GM21825 (cell line): Measurements from ENCODE around the gene RSPRY1.

Experiments
- ATAC-seq: cut with Tn5 transposase; IDR thresholded peaks from one replicate; pipeline ENCODE4 v1.9.1; 2021; ENCODE audit warnings: mild to moderate bottlenecking, moderate library complexity; ENCODE audit not compliant: unreplicated experiment

RSPRY1 gene

DNA sequence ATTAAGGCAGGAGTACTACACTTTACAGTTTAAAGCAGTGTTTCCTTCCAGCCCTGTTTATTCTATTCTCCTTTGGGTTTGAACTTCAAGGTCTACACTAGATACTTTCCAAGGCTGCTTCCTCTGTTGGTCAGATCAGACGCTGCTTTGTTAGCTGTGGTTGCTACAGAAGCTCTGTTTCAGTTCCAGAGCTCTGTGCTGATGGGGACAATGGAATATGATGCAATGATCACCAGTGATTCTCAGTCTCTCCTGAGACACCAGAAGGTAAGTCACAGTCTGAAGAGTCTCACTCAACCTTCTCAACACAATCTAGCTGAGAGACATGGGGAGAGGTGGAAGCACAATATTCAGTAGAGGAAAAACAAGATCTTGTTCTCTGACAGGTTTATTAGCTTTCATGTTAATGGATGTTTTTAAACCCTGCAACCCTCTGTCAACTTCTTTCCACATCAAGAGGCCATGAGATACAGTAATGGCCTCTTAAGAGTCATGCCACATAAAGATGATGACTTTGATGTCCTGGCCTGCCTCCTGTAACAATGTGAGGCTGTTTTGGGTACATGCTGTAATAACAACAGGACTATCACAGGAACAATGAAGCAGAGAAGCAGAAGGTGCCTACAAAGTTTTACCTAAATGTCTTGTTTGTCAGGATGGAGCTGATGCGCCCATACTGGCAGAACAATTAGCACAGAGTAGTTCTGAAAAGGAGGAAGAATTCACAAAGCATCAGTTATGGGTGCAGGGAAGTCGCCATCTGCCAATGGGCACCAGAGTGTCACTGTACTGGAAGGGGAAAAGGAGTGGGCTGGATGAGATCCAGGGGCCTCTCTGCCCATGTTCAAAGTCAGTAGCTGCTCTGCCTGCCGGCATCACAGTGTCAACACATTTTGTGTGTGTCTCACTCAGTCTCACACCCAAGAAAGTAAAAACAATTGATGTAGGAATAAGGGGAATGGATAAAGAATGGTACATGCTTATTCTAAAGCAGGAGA lies 33.7 kb upstream of the RSPRY1 start:
- ATAC-seq = no peak

DNA sequence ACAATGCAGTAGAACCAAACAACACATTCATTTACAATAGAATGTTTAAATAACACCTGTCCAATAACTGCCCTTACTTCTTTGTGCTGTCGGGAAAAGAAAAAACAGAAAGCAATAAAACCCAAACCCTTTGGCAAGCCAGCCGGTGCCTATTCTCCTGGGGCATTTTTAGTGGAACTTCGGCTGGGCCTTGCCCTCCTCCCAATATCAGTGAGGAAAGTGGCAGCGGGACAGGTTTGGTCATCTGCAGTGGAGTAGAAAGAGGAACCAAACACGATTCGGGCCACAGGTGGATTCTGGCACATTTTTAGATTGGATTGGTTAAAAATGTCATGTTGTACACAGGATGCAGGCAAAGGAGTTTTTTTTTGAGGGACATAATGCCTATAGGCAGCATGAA lies 32.3 kb upstream of the RSPRY1 start:
- ATAC-seq = no peak

DNA sequence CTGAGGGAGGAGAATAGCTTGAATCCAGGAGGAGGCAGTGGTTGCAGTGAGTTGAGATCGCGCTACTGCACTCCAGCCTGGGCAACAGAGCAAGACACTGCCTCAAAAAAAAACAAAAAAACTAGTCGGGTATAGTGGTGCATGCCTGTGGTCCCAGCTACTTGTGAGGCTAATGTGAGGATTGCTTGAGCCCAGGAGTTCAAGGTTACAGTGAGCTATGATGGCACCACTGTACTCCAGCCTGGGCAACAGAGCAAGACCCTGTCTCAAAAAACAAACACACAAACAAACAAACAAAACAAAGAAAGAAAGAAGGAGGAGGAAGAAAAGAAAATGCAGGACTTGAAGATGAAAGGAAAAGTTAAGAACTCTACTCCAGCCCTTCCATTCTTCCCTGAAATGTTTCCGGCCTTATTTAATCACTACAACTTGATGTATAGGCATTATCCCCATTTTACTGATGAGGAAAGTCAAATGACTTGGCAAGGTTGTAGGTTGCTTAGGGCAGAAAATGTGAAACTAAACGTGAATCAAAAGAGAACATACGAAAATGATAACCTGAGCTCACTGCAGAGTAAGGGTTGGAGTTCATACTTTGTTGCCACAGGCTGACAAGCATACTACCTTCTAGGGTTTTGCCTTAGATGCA lies 30.3 kb upstream of the RSPRY1 start:
- ATAC-seq = no peak

DNA sequence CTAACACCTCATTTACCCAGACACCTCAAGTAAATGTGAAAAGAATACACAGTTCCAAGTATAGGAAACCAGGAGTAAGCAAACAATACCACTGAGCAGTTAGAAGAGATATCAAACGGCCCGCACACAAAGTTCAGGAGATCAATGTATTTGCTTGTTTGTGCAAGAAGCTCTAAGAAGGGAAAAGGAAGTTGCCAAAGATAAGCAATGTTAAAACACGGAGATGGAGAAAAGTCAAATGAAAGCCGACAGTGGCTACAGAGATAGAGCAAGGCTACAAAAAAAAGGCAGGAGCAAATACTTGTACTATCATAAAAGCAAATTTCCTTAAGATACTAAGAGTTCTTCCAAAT lies 29.8 kb upstream of the RSPRY1 start:
- no peak for ATAC-seq

DNA sequence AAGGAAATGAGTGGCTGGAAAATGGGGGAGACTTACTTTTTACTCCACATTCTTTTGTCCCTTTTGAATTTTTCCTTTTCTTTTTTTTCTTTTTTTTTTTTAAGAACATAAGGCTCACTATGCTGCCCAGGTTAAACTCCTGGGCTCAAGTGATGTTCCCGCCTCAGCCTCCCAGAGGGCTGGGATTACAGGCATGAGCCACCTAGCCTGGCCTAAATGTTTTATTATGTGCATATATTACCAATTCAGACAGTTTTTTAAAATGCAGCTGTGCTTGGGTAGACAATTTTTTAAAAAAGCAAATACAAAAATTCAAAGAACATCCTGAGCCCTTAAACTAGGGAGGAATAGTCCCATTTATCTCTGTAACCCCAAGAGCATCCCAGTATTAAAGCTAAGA lies 28.6 kb upstream of the RSPRY1 start:
- no peak for ATAC-seq

DNA sequence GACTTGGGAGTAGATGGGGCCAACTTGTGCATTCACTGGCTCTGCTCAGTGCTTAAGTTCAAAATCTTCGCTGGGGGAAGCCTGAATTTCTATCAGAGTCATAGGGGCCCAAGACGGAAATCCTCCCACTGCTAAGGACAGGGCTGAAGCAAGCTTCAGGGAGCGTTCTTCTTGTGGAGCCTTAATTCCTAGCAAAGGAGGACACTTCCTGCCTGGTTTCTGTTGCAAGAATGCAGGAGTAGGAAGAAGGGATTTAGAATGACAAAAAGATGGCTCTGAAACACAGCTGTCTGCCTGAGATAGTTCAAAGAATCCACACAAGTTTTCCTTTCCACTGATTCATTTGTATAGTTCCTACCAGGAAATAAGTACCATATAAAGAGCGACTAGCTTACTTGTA lies 26.7 kb upstream of the RSPRY1 start:
- no peak for ATAC-seq

DNA sequence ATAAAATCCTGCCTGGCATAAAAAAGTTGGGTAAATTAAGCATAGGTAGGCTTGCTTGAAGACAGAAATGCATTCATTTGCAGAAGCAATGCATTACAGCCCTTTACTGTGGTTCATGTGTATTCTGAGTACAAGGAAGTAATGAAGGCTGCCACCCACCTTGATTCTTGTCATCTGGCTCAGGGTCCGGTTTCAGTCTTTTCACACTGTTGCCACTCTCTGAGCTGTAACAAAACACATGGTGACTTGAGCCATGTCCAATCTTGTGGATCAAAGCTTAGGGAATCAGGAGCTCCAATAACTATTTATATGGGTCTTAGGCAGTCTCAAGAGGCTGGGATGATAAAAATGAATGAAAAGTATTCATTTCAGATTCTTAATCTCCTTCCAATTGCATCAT lies 22.3 kb upstream of the RSPRY1 start:
- no peak for ATAC-seq

DNA sequence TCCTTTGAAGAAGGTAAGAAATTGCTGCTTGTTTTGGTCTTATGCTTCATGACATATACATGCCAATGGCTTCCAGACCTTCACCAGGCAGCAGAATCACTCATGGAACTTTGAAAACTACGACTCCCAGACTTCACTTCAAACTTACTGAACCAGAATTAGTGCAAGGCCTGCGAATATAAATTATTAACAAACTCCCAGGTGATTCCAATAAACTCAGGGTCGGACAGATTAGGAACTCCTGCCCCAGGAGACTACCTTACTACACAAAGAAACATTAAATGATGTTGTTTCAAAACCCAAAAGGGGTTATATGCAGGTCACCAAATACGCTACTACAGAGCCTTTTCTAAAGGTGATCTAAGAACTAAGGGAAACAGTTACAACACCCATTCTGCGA lies 20.6 kb upstream of the RSPRY1 start:
- no peak for ATAC-seq

DNA sequence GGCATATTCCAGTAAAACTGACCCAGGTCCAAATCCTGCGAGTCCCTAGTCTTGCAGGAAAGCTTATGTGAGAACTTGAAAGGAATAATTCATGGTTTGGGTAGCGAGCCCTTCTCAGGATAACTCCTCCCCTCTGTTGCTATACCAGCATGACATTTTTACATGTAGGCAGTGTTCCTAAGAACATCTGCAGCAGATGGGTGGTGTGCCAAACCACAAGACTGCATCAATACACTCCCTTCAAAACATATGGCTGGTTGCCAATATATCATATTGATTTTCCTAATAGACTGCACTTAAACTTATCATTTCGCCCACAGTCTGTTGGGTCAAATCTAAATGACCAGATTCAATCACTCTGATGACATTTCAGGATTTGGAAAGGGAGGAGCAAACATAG lies 20.2 kb upstream of the RSPRY1 start:
- no peak for ATAC-seq

DNA sequence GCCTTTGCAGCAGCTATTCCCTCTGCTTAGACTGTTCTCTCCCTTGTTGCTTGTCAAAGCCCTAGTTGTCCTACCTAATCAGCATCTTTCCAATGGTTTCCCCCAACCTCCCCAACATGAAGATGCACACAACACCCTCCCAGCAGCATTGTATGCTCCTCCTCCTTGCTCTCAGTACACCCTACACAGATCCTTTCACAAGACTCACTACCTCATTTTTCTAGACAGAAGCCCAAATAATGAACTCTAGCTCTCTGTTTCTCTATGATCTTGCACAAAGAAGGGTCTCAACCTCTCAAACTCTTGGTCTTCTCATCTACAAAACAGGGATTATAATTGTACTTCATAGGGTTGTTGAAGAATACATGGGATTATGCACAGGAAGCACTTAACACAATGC lies 19.7 kb upstream of the RSPRY1 start:
- ATAC-seq = no peak

DNA sequence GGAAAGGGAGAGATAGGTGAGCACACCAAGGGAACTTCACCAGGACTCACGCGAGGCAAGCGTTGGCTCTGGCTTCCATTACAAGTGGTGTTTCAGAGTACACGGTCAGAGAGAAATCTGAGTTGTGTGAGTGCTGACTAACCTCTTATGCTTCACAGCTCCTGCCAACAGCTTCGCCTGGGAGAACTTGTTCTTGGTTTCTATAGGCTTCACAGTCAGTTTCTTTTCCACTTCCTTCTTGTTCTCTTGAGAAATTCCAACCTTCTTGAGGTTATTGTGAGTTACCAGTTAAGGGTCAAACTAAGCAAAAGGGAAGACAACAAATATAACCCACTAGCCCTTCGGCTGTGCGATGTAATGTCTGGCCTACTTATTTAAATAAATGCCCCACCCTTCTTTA lies 19.2 kb upstream of the RSPRY1 start:
- no peak for ATAC-seq

DNA sequence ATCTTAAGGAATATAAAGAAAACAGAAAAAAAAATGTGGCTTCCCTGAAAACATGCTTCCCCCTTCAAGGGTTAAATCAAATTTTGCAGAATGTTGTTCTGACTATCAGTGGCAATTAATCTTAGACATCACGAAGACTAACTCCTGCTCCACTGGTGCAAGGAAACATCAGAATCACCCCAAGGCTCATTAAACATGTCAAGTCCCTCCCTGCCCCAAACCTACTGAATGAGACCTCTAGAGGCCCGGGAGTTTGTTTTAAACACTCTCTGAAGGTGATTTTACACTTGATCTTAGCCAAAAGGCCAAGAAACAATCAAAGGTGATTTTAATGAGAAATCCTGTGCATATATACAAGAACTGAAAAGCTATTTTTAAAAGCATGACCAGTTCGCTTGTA lies 18.6 kb upstream of the RSPRY1 start:
- ATAC-seq = no peak

DNA sequence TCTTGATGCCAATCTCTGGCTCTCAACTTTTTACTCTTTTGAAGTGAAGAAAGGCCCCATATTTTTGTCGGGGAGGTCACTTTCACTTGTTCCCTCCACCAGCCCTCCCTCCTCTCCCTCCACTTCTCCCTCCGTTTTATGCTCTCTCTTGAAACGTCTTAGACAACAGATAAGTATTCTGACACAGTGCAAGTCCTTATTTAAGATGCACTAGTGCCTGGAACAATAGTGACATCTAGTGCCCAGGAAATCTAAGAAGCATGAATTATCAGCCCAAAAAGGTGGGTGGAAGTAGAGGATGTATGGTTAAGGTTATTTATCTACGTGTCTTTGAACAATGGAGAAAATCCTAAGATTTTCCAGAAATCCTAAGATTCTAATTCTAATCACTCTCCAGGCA lies 18.2 kb upstream of the RSPRY1 start:
- ATAC-seq = no peak

DNA sequence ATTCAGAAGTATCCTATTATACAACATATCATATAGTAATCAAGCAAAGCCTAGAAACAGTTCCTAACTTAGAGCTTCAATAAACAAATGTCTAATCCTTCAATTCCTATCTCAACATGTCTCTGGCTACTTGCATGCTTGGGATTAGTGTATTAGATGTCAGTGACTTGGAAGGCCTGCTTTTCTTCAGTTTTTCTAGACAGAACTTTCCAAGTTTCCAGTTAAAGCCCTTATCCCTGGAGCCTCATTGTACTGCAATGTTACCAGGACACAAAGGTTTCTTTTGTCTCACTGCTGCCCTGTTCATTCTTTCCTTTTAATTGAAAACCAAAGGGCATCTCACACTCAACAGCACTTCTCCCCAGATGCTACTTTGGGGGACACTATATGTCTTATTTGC lies 16.8 kb upstream of the RSPRY1 start:
- no peak for ATAC-seq

DNA sequence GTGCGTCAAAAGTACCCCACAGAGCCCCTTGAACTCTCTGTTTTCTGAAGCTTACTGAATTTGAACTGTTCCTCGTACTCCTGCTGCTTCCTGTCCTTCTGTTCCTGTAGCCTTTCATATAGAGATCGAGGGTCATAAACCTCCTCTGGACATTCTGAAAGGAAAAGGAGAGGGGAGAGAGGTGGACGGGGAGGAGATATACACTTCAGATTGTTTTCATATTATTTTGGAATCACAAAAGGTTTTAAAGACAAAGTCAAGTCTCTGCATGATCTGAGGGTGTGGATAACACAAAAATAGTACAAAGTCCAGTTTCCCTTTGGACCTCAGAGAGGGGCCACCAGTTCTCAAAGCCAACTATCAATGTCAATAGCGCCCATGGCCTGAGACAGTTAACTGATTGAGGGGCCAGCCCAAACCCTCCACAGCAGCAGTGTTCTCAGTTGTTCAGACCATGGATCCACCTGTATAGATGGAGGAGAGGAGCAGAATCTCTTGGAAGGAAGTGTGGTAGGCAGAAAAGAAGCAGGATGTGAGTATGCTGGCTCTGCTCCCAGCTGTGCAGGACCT lies 13.3 kb upstream of the RSPRY1 start:
- no peak for ATAC-seq

DNA sequence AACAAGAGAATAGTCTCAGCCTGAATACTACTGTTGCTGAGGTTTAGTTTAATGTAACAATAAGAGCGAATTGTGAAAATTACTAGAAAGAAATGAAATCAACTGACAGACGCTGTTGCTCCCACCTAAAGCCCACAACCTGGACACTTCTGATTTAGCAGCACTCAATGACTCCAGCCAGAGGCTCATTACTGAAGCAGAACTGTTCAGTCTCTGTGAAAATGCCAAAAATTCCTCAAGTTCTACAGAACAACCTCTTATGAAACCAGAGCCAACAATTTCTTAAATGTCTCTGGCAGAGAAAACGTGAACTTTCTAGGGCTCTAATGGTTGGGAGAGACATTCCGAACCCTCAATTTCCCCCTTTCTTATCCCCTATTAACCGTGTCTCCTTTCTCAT lies 10.2 kb upstream of the RSPRY1 start:
- no peak for ATAC-seq

DNA sequence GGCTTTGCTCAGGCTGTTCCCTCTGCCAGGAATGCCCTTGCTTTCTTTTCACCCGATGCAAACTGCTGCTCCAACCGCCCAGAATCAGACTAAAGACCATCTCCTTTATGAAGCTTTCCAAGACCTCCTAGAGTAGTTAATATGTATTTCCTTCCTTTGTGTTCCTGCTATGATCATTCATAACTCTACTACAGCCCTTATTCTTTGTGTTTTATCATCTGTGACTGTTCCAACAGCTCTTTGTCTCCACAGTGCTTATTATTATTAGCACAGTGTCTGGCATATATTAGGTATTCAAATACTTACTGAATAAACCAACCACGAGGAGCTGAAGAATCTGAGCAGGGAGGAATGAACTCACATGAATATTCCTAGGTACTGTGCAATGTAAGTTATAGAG lies 7.9 kb upstream of the RSPRY1 start:
- ATAC-seq = no peak

DNA sequence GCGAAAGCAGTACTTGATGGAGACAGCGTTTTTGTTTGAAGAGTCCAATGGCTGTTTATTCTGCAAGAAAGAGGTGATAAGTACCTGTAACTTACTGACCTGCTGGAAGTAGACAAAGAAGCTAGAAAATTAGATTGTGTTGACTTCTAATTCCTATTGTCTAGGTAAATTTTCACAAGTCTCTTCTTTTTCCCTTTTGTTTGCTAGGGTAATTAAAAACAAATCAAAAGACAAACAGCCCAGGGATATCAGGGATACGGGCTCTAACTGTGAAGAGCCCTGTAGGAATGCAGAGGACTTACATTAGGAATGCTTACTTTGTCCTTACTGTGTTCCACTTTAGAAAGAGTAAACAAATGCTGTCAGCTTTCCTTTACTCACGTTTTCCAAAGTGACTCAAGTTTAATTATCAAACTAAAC lies 7.3 kb upstream of the RSPRY1 start:
- ATAC-seq = no peak

DNA sequence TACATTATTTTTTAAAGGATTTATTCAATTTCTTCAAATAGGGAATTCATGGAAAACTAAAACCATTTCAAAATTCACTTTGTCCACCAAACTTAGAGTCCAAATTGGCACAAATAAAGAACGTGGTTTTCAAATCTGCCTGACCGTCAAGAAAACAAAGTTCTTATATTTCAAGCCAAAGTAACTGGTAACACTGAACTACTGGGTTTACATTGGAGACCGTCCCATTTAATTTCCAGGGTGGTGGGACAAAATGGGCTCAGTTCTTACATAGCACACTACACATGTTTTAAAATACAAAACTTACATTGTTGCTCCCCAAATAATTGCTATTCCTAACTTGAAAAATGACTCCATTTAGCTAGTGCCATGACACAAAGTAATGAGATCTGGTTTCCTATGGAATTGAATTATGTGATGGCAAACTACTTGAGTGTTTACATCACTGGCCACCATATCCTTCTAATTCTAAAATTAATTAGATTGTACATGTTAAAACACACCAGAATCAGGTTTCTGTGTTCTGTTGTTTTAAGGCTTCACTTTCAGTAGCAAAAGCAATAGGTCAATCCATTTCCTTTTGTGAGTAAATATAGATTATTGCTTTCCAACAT lies 6.8 kb upstream of the RSPRY1 start:
- no peak for ATAC-seq

DNA sequence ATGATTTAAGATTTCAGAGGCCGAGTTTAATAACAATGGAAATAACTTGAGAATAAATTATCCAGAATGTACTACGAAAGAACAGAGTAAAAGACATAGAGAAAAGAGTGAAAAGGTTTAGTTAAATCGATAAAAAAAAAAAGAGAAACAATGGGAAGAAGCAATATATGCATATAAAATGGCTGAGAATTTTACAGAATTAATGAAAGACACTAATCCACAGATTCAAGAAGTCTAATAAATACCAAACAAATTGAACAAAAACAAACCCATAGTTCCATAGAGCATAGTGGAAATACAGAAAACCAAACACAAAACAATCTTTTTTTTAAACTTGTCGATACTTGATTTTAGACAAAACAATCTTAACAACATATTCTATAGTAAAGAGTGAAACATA lies 2.0 kb upstream of the RSPRY1 start:
- ATAC-seq = no peak

DNA sequence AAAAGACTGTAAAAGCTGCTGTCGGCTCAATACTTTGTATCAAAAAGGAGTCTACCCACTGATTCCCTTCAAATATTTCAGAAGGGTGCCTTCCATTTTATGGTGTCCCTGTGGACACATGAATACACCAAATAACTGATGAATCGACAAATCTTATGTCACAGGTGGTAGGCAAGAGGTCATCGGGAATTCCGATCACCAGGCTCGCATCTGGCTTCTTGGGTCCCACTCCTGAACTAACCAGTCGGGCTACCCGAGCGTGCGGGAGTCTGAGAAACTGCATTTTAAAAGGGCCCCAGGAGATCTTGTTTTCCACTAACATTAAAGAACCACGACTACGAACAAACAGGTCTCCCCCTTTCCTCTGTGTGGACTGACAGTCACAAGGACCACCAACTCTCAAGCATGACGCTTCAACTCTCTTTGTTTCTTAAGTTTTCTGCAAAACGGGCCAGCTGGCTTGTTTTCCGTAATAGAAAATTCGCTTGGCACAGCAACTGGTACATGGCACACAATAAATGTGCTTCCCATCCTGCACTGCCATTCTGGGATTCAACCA lies 1.2 kb upstream of the RSPRY1 start:
- no peak for ATAC-seq
